T-helper 1 cell treated with Interleukin-12 subunit alpha and Interleukin-12 subunit beta and Interleukin-4 antibody, amounts not matched to agents 30 ng/mL and 1 ng/mL, for 36 hours (primary cell): ENCODE data around the gene MPO. TPM values are rescaled to one million over a fixed set of nuclear protein-coding genes. Genes with fewer than 3 reads are reported as not detected.

Experiments used
- intact Hi-C: fragments of 100-400 bp; cut with micrococcal nuclease; formaldehyde crosslinking; loops from one replicate; pipeline ENCODE4 v1.15.1; 2024
- total RNA-seq: library from RNA; stranded (reverse); gene quantifications from 2 replicates; pipeline ENCODE4 v1.2.3, GENCODE V29; 2022

The MPO gene
- total RNA-seq, 1 donor from 2014 or later = 0.07 TPM

- intact Hi-C loops = no loop called here
These were observed 27.6 kb upstream of the MPO start for GRCh38 chr17:58308173-58308984.

DNA sequence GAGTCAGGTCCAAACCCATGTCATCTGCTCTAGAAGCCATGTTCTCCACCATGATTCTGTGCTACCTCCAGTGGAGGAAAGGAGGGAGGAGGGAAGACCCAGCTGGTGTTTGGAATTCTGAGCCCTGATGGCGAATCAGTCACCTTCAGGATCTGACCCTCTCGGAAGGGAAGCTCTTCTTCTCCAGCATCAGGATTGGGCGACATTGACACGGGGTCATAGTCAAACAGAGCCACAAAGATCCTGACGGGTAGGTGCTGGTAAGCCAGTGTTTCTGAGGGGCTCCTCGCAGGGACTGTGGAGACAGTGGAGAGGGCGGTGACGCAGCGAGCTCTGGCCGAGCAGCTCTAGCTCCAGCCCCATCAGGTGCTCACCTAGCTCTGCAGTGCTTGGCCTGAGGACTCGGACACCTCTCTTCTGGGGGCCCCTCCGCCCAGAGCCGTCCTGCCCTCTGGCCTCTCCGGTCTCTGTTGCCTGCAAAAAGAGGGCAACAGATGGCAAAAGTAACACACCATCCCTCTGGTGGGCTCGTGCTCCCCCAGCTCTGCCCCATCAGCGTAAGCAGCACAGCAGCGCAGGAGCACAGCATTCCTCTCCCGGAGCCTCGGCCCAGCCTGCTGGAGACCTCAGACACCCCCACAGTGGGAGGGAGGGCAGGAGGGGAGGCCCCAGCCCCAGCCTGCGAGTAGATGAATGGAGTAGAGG is 26.9 kb upstream of the MPO start:
- intact Hi-C loops = no loop called here

GRCh38 chr17:58306131-58306951 is 25.6 kb upstream of the MPO start:
- intact Hi-C loops = no loop called here

DNA sequence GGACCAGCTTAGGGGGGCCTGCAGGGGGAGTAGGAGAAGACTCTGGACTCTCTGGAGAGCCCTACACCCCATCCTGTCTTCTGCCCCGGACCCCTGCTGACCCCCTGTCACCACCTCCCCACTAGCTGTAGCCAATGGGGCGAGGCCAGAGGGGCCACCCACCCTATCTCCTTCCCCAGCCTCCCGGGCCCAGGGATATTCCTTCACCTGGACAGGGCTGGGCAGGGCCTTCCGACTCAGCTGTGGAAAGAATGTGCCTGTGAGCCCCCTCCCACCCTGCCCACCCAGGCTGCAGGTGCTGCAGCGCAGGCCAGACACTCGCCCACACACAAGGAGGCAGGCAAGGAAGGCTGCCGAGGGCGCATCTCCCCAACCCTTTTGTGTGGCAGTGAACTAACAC is 24.9 kb upstream of the MPO start:
- intact Hi-C loops = loop anchor here (2.0 kb wide), 2 partner anchors 23 to 47 kb away; partner anchors contain the start of genes SUPT4H1 and TSPOAP1

DNA sequence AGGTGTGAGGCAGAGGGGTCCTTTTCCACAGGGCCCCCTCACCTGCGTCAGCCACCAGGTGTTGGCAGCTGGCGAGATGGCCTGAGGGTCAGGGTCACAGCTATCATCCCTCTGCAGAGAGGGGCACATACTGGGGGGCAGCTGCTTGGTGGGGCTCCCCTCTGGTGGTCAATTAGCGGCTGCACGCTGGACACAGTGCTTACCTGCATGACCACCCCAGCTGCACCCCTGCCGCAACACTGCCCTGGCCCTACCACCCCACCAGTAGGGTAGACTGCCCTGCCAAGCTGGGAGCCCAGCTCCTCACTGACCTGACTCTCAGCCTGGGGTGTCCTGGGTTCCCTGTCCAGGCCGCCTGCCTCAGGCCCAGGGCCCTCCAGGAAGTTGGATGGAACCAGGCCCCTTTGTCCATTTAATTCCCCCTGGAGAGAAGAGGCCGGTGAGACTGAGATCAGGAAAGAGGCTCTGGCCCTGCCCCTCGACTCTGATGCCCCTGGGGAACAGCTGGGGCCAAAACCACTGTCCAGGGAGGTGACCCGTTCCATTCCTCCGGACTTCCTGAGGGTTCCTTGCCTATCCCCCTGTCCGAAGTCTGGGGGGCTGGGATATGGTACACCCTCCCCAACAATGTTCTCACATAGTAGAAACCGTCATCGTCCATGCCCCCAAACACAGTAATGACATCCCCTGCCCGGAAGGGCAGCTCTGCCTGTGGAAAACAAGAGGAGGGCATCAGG is 24.2 kb upstream of the MPO start:
- intact Hi-C loops = loop anchor here (1.0 to 2.0 kb wide), 6 partner anchors 12 to 142 kb away; partner anchors contain the start of genes RNF43, SUPT4H1 and TSPOAP1

- intact Hi-C loops = loop anchor here (1.0 to 2.0 kb wide), 6 partner anchors 13 to 143 kb away; partner anchors contain the start of genes RNF43, SUPT4H1 and TSPOAP1
These were observed 23.4 kb upstream of the MPO start for GRCh38 chr17:58303971-58304749.

GRCh38 chr17:58302919-58303585 is 22.3 kb upstream of the MPO start:
- intact Hi-C loops = no loop called here

DNA sequence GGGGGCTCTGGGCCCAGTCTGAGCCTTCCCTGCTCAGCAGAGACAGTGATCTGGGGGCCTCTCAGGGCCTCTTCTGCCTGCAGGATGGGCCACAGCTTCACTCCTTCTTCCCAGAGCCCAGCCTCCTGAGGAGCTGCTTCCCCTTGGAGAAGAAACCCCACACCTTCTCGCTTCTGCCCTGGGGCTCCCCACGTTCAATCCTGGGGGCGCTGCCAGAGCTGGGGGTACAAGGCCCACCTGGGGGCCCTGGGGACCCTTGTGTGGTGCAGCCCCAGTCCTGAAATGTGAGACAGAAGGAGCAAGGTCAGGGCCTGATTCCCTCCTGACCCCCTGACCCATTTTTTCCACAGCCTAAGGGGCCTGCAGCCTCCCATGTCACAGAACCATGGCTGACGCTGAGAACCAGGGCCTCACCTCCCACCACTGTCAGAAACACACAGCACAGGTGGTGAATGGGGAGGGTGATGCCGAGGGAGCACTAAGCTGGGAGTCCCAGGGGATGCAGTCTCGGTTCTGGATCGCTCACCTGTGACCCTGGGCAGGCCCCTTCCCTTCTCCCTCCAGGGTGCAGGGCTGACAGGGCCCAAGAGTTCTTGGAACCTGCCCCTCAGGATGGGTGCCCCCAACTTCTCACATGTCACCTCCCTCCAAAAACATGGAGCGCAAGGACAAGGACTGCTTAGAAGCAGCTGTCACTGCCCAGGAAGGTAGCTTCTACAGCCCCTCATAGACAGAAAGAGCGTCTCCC is 21.6 kb upstream of the MPO start:
- intact Hi-C loops = no loop called here

- intact Hi-C loops = no loop called here
These were observed 20.9 kb upstream of the MPO start for GRCh38 chr17:58301504-58302150.

GRCh38 chr17:58300336-58300735 is 19.6 kb upstream of the MPO start:
- intact Hi-C loops = no loop called here

- intact Hi-C loops = no loop called here
These were observed 13.3 kb upstream of the MPO start for GRCh38 chr17:58294034-58294433.

DNA sequence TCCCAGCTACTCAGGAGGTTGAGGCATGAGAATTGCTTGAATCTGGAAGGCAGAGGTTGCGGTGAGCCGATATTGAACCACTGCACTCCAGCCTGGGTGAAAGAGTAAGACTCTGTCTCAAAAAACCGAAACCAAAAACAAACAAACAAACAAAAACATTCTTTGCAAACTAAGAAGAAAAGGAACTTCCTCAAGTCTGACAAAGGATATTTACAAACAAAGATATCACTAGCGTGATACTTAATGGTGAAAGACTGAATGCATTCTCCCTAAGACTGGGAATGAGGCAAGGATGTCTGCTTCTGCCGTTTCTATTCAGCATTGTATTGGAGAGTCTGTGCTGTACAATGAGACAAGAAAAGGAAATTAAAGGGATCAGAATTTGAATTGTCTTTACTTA is 10.5 kb upstream of the MPO start:
- intact Hi-C loops = no loop called here

DNA sequence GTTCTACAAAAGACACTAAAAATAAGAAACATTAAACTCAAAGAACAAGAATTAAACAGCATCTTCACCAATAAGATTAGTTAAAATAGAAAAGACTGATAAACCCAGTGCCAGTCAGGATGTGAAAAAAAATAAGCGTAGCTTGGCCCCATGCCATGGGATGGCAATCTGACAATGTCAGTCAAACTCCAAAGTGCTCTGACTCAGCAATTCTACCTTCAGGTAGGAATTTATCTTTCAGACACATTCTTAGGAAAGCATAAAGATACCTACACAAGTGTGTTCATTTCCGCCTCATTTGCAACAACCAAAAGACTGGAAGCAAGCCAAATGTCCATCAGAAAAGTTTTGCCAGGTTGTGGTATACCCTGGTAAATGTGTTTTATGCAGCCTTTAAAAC is 9.1 kb upstream of the MPO start:
- intact Hi-C loops = no loop called here

DNA sequence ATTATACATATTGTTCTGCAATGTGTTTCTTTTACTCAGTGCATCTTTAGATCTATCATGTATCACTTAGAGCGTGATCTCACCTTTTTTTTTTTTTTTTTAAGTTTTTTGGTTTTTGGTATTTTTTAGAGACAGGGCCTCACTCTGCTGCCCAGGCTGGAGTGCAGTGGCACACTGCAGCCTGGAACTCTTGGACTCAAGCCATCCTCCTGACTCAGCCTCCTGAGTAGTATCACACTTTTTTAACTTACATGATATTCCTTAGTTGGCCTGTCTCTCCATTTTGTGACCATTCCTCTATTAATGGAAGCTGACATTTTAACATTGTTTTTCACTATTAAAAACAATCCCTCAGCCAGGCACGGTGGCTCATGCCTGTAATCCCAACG is 4.7 kb upstream of the MPO start:
- intact Hi-C loops = no loop called here

DNA sequence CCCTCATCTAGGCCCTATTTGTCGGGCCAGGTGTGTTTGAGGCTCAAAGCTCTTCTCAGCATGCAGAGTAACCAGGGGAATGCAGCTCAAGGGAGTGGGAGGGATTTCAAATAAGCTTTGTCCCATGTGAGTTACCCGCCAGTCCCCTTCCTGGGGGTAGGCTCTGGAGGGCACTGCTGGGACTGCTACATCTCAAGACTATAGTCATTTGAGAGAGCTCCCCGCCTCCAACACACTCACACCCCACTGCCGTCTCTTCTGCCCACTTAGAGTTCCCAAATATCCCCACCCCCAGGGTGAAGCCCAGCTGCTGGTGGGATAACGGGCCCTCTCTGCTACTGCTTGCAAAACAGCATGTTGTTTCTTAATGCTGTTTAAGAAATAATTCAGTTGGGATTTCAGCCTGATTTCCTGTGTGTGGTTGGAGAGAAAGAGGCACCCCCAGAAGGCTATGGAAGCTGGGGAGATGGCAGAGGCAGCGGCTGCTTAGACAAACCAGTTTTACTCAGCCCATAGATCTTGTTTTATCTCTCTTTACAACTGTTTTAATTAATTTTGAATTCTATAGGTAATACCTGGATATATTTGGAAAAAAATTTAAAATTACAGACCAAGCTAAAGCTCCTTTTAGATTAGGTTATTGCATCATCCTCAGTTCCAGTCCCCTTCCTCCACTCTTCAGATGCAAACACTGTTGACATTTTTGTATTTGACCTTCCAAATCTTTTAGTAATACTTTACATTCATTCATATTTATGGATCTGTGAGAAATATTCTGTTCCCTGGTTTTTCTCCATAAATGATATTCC is 4.1 kb upstream of the MPO start:
- intact Hi-C loops = no loop called here

DNA sequence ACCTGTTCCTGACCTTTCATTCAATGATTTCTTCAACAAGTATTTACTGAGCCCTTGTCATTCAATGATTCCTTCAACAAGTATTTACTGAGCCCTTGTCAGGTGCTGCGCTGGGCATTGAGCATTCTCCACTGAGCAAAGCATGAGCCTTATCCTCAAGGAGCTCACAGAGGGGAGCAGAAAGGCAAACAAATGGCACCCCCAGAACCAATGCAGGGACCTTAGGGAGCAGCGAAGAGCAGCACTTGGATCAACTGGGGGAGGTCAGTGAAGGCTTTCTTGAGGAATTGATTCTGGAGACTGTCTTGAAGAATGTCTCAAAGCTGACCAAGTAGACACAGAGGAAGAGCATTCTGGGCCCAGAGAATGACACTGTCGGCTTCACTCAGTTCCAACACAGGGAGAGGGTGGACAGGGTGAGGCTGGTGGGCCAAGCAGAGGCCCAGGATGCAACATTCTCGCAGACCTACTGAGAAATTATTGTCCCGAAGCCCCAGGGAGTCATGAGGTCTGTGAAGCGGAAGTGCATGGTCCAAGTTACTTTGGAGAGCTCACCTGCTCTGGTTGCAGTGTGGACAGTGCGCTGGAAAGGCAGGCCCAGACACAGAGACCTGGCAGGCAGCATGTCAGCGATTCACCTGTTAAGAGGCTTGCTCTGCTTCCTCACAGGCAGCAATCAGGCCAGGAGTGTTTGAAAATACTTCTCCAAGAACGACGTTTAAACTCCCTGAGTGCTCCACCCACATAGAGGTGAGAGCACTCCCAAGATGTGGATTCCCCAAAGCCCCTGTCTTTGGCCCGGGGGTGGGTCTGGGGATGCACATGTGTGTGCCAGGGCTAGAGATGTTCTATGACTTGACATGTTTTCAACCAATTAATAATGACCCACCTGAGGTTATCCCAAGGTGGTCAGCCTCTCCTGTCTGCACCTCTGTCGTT is 3.2 kb upstream of the MPO start:
- intact Hi-C loops = no loop called here
